ENCODE data around the gene TPGS2.

DNA sequence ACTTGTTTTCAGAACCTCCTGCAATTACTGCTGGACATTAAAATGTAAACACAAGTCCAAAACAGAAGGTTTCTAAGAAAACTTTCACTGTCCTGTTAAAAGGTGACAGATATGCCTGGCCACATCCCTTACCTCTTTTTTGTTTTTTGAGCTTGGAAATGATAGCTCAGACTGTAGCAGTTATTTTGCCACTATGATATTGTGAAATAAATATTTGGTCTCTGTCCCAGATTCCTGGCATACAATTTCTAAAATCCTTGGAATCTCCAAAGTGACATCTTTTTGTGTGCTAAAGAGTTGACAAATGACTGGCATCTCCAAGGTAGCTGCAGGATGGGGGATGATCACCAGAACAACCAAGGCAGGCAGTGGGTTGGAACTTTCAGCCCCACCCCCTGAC is 16.8 kb downstream of the TPGS2 start:
- TF ChIP-seq ELF1 (IDR thresholded peaks at IDR 0.05): no peak
- TF ChIP-seq, protein P1, sequence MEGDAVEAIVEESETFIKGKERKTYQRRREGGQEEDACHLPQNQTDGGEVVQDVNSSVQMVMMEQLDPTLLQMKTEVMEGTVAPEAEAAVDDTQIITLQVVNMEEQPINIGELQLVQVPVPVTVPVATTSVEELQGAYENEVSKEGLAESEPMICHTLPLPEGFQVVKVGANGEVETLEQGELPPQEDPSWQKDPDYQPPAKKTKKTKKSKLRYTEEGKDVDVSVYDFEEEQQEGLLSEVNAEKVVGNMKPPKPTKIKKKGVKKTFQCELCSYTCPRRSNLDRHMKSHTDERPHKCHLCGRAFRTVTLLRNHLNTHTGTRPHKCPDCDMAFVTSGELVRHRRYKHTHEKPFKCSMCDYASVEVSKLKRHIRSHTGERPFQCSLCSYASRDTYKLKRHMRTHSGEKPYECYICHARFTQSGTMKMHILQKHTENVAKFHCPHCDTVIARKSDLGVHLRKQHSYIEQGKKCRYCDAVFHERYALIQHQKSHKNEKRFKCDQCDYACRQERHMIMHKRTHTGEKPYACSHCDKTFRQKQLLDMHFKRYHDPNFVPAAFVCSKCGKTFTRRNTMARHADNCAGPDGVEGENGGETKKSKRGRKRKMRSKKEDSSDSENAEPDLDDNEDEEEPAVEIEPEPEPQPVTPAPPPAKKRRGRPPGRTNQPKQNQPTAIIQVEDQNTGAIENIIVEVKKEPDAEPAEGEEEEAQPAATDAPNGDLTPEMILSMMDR (IDR thresholded peaks at IDR 0.05): no peak
- no peak for TF ChIP-seq YY1 (IDR thresholded peaks at IDR 0.05; ENCODE audit: low read depth)
- TF ChIP-seq RFX5 (IDR thresholded peaks at IDR 0.05; ENCODE audit: low read length): no peak
- TF ChIP-seq JUND (IDR thresholded peaks at IDR 0.05): no peak
- no peak for TF ChIP-seq SIN3A (IDR thresholded peaks at IDR 0.05; ENCODE audit: borderline replicate concordance, low read depth, low read length)
- TF ChIP-seq POLR2AphosphoS5 (IDR thresholded peaks at IDR 0.05; ENCODE audit: low read depth, low read length): no peak

Measured in SK-N-SH (cell line).